KG1 (cell line): ENCODE measurements around the gene ZFP14.
"Not testable (repeated sequence)": the region's sequence is repeated elsewhere in the genome, so short reads cannot be mapped to it uniquely, and the experiment has no call there.

Experiments used
- DNase-seq: peaks from one replicate; lab custom pipeline; 2025; lab: John Stamatoyannopoulos, UW

ZFP14 gene

DNA sequence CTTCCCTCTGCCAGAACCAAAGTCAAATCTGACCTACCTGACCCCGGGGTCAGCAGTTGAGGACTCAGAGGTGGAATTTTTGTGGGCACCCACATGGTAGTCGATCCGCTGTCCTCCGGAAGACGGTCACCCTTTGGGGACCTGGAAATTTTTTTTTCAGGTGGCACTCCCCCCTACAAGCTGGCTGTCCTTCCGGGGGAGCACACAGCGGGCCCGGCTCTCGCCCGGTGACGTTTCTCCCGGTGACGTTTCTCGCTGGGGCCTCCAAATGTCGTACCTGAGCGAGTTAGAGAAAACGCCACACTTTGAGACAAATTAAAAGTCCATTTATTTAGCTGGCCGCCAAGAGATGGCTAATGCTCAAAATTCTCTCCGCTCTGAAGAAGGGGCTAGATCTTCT lies 48.8 kb downstream of the ZFP14 start:
- no peak for DNase-seq

DNA sequence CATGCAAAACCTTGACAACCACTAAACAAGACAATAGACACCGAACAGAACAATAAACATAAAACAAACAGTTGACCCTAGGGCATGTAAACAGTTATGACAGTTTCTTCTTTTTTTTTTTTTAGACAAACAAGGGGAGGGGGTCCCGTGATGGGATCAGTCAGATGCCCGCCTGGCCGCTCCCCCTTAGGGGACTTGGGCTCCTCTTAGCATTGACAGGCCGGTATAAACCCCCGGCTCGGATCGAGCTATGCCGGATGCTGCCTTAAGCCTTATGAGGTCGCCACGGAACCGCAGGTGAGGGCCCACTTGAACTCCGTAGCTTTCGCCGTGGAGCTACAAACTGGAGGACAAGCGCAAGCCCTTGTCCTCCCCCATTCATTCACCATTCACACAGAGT lies 49.5 kb downstream of the ZFP14 start:
- not testable (repeated sequence) for DNase-seq

DNA sequence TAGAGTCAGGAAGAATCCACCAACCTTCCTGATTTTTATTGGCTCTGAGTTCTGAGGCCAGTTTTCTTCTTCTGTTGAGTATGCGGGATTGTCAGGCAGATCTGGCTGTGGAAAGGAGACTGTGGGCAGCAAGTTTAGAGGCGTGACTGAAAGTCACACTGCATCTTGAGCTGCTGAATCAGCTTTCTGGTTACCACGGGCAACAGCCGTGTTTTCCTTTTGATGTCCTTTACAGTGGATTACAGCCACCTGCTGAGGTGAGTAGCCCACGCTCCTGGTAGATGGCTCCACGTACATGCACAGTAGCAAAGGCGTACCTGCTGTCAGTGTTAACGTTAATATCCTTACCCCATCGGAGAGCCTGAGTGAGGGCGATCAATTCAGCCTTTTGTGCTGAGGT lies 52.4 kb downstream of the ZFP14 start:
- not testable (repeated sequence) for DNase-seq

DNA sequence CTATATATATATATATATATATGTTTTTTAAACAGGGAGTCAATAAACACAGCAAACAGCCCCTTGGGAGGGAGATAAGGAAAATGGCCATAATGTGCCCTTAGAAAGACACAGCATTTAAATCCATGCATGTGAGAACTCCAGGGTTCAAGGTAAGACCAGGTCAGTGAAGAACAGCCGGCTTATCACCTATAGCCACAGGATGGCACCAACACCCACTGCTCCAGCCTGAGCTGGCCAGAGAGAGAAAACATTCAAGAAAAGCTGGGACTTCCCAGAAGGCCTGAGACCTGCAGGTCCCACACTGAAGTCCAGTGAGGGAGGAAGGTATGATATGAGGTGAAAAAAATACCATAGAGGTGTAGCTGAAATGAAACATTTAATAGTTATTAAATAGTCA lies 63.8 kb downstream of the ZFP14 start:
- not testable (repeated sequence) for DNase-seq

DNA sequence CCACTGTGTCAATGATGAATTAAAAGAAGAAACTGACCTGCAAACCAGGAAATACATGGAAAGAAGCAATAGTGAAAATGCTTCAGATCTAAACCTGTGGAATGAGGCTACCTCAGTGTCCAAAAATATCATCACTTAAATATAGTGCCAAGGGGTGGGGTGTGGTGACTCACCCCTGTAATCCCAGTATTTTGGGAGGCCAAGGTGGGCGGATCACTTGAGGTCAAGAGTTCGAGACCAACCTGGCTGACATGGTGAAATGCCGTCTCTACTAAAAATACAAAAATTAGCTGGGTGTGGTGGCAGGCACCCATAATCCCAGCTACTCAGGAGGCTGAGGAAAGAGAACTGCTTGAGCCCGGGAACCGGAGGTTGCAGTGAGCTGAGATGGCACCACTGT lies 64.9 kb downstream of the ZFP14 start:
- not testable (repeated sequence) for DNase-seq

DNA sequence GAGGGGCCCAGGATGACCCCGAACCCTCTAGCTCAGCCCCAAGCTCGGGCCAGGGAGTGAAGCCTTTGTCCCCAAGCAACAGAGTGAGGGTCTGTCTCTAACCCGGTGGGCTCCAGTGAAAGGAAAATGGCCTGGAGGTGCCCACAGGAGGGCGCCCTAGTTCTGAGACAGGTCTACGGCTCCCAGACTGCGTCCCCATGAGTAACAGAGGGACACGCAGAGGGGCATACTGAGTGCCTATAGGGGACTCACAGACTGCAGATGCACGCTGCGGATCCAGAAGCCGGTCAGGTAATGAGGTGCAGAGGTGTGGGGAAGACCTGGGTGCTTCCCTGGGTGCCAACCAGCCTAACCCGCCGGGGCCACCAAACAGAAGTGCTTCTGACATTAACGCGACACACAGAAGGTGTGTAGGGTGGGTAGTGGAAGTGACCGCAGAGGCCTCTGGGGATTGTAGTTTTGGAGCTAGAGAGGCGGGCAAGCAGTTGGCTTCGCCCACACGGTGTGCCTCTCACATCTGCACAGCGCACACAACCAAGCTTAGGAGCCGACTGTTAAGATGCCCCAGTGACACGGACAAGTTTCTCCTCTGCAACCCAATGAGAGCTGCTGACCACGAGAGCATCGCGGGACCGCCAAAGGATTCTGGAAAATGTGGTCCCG lies 67.8 kb downstream of the ZFP14 start:
- not testable (repeated sequence) for DNase-seq

DNA sequence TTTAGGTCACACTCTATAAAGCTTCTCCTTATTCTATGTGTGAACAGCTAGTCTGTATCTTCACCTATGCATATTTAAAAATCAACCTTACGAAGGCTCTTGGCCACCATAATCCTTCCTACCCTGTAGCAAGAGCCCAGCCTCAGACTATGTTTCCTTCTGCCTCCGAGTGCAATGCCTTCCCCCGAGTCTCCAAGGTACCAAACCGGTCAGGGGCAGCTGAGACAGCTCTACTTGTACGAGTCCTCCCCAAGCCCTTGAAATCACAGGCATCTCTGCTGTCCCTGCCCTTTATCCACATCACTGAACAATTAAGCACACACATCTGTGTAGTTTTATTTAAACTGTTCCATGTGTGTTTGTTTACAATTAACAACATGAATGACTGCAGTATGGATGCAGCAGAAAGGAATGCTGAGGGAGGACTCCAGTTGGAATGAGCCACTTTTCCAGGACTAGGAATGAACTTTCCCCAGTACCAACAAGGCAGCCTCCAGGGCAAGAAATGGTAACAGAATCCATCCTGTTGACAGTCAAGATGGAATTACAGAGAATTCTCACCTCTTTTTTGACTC lies 68.5 kb downstream of the ZFP14 start:
- DNase-seq: not testable (repeated sequence)

DNA sequence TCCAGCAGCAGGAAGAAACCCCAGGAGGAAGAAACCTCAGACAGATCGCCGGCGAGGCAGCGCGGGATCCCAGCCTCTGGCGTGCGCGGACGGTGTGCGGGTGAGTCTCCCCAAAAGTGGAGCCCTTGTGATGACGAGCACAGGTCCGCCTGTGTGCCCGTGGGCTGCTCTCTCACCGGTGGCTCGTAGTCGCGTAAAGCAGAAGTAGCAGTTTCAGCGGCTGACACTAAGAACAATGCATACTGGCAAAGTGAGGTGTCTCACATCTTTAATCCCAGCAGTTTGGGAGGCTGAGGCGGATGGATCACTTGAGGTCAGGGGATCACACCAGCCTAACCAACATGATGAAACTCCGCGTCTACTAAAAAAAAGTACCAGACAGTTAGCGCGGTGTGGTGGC lies 69.2 kb downstream of the ZFP14 start:
- not testable (repeated sequence) for DNase-seq

DNA sequence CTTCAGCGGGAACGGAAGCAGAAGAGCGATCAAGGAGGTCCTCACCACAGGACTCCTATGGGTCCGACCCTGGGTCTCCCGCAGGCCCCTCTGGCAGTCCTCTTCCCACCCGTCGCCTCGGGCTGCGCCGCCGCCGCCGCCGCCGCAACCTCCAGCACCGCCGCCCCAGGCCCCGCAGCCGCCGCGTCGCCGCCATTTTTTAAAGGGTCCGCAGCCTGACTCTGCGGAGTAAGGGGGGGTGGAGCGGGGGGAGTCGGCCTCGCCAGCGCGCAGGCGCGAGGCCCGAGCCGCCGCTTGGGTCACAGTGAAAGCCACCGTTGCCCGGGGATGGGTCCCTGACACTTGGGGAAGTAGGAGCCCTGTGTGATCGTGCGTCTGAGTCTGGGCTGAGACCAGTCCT lies 69.7 kb downstream of the ZFP14 start:
- DNase-seq: not testable (repeated sequence)

DNA sequence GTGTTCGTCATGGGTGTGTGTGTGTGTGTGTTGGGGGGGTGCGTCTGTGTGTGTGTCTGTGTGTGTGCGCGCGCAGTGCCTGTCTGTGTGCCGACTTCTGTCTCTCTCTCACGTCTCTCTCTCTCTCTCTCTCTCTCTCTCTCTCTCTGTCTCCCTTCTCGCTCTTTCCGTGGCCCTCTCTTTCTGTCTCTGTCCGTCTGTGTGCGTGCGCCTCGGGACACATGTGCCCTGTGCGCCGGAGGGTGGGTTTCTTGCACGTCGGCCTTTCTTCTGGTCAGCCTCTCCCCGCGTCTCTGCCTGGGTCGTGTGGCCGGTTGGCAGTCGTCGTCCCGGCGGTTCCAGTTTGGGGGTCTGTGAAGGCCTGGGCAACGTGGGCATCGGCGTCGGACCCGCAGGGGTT lies 86.7 kb downstream of the ZFP14 start:
- not testable (repeated sequence) for DNase-seq
